Inferior parietal cortex (tissue), 1 donor: ENCODE measurements around the gene DLEC1.
"Not testable (repeated sequence)": the region's sequence is repeated elsewhere in the genome, so short reads cannot be mapped to it uniquely, and the experiment has no call there.

Source experiments
- DNase-seq: peaks from one replicate; pipeline ENCODE4 v3.0.0-alpha.2; 2016; ENCODE audit errors: extremely low spot score

Gene DLEC1

DNA sequence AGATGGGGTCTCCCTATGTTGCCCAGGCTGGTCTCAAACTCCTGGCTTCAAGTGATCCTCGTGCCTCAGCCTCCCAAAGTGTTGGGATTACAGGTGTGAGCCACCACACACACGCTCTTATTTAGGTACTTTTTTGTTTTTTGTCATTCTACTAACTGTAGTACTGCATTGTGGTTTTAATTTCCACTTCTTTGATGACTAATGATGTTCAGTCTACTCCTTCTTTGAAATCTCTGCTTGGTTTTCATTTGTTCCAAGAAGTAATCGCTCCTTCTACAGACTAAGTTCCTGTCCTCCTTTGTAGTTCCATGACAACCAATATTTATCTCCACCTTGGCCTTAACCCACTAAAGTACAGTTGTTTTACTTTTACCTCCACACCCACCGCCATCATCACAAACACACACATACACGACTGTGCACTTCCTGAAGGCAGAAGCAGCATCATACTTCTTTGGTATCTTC lies 529 bp upstream of the DLEC1 start:
- DNase-seq = no peak

DNA sequence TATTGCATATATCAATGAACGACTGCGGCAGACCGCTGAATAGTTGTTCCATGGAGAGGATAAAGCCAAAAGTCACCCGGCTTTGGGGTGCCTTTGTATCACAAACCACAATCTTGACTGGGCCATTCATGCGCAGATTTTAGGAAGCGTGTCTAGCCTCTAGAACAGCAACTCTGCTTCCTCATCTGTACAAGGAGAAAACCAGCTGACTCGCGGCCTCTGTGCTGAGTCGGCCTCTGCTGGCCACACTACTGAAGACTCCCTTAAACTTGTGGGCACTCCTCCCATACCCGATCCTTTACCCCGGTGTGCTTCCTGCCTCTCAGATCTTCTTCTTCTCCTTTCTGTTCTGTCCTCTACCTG lies 872 bp downstream of the DLEC1 start:
- DNase-seq = peak; percentile 58

DNA sequence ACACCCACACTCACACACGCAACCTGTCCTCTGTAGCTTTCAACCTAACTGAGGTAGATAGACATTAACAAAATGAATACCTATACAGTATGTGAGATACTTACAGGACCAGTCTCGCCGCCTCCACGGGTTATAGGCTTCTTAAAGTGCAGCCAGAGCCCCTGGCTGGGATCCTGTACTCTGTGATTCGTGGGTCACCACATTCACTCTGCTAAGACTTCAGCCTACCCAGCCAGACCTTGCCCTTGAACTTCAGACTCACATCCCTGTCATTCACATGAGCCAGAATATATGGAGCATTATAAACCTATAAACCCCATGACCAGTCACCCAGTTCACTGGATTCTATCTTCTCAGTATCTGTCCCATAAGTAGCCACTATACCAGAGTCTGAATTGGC lies 1.4 kb downstream of the DLEC1 start:
- no peak for DNase-seq

DNA sequence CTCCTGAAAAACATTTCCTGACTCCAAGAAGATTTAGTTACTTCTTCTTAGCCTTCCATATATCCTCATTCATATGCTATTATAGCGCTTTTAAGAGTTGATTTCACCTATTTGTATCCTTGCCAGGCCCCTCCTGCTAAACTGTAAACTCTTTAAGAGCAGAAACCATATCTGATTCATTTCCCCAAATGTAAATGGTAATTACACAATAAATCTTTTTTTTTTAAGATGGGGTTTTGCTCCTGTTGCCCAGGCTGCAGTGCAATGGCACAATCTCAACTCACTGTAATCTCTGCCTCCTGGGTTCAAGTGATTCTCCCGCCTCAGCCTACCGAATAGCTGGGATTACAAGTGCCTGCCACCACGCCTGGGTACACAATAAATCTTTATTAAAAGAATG lies 4.5 kb downstream of the DLEC1 start:
- no peak for DNase-seq

DNA sequence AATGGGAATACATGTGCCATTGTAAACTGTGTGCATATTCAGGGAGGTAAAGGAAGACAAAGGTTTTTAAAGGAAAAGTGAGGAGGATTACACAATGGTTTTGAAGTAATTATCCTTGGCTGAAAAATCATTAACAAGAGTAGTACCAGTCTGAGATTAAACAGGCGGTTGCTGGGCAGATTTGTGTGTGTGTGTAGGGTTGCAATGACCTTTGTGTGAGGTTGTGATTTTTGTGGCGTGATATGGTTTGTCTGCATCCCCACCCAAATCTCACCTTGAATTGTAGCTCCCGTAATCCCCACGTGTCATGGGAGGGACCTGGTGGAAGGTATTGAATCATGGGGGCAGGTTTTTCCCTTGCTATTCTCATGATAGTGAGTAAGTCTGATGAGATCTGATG lies 7.0 kb downstream of the DLEC1 start:
- DNase-seq = no peak

DNA sequence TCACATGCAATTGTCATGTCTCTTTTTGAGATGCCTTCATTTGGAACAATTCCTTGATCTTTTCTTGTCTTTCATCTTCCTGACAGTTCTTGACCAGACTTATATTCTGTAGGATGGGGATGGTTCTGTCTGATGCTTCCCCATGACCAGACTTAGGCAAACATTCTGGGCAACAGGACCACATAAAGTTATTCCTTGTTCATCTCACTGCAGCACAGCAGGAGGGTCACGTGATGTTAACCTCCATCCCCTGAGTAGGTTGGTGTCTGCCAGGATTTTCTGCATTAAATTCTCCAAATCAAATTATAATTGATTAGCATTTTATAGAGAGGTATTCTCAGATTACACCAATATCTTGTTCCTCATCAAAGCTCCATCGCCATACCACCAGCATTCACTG lies 7.8 kb downstream of the DLEC1 start:
- no peak for DNase-seq

DNA sequence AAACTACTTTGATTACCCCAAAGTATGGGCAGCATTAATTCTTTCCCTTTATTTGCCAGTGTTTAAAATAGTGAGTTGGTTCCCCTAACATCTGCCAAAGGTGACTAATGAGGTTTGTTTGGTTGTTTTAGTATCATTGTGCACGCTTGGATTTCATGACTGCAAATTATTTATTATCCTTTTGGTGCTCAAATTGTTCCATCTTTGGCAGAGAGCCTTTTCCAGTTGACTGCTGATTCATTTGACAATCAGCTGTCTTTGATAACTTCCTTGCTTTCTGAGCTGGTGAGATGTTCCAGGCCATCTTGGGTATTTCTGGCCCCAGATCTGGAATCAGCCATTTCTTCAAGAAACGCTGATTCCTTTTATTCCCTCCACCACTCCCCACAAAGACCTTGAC lies 8.9 kb downstream of the DLEC1 start:
- no peak for DNase-seq

DNA sequence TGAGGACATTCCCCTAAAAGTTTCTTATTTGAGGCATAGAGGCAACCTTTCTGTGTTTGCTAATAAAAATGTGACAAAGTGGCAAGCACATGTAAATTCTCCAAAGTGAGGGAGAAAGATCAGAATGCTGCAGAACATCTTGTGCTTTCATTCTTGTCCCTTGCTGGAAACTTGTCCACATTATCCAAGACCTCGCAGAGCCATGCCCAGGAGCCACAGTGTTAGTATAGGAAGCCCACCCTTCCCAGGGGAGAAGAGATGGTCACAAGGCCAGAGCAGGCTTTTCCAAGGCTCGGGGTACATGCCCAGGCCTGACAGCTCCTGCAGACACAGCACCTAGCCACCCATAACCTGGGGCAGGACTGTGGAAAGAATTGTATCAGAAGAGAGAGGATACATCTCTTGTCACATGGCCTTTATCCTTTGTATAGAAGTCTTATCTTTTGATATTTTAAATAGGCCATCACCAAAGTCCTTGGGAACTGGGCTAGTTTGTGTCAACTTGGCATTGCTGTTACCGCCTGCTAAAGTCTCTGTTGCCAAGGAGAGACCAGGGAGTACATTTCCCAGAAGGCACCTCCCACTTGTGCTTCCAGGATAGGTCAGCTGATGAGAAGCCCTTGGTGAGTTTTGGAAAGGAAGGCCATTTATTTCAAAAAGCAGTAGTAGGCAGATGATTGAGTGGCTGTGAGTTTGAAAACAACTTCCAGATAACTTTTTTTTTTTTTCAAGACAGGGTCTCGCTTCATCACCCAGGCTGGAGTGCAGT lies 10.5 kb downstream of the DLEC1 start:
- DNase-seq = no peak

DNA sequence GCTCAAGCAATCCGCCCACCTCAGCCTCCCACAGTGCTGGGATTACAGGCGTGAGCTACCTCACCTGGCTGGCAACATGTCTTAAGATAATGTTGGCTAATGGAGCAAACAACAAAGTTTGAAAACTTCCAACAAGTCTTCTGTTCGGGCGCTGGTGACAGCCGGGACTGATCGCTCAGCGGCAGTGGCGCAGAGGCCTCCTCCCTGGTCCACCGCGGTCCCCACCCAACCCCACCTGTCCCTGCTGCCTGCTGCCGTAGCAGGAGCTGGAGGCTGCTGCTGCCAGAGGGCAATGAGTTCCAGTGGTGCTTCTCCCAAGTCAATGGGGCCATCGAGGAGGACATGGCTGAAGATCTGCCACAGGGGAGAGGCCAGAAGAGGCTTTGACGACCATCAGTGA lies 12.1 kb downstream of the DLEC1 start:
- no peak for DNase-seq

DNA sequence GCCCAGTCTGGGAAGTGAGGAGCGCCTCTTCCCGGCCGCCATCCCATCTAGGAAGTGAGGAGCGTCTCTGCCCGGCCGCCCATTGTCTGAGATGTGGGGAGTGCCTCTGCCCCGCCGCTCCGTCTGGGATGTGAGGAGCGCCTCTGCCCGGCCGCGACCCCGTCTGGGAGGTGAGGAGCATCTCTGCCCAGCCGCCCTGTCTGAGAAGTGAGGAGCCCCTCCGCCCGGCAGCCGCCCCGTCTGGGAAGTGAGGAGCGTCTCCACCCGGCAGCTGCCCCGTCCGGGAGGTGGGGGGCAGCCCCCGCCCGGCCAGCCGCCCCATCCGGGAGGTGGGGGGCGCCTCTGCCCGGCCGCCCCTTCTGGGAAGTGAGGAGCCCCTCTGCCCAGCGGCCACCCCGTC lies 14.3 kb downstream of the DLEC1 start:
- DNase-seq = not testable (repeated sequence)

DNA sequence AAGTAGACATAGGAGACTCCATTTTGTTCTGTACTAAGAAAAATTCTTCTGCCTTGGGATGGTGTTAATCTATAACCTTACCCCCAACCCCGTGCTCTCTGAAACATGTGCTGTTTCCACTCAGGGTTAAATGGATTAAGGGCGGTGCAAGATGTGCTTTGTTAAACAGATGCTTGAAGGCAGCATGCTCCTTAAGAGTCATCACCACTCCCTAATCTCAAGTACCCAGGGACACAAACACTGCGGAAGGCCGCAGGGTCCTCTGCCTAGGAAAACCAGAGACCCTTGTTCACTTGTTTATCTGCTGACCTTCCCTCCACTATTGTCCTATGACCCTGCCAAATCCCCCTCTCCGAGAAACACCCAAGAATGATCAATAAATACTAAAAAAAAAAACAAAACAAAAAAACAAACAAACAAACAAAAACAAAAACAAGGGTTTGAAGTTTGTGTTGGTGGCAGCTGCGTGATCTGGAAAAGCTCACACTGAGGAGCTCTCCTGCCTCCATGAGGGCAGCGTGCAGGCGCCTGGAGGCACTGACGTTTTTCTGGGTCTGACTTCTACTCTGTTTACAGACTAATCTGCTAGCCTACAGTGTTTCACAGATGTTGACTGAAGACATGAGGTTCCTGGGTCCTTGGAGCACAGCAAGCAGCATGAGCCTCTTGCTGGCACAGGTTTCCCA lies 14.9 kb downstream of the DLEC1 start:
- DNase-seq = not testable (repeated sequence)

DNA sequence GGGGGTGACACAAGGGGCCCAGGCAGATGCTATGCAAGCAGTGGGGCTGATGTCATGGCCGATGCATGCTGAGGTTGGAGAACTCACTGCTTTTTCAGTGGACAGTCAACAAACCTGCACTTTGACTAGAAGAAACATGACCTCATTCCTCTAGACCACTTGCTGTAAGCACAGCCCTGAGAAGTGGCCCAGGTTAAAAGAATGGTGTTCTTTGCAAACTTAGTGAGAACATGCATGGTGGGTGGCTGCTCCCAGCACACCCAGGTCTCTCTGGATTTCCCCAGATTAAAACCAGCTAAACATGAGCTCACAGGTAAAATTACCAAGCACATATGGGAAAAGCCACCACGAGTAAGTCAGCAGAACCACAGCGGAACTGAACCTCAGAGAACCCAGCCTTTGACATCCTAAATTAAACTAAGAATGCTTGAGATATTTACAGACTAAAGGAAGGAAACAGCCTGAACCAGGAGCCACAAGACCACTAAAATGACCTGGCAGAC lies 15.5 kb downstream of the DLEC1 start:
- DNase-seq = no peak

DNA sequence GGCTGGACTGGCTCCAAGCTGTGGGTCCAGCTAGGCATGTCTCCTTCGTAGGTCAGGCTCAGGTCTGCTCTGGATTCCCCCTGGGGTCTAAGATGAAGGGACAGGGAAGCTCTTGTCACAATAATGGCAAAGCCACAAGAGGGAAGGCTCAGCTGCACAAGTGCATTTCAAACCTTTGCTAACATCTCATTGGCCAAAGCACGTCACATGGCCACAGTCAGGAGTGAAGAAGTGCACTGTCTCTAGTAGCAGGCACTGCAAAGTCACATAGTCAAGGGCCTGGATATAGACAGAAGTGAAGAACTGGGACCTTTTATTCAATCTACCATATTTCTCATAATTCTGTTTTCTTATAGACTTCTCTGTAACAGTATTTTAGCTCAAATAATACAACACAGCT lies 20.1 kb downstream of the DLEC1 start:
- no peak for DNase-seq

DNA sequence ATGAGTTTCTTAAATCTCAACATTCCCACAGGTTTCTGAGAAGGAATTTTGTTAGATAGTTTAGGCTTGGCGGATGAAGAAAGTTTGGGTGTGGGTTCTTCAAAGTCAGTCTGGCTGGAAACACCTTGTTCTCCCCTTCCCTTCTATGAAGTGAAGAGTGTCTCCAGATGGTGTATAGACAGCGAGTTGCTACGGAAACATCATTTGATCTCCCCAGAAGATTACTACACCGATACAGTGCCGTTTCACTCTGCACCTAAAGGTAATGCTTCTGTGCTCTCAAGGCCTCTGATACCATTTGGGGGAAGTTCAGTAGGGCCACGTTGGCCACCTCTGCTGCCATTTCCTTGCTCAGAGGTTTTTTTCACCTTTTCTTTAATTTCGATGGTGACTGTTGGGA lies 20.6 kb downstream of the DLEC1 start:
- no peak for DNase-seq

DNA sequence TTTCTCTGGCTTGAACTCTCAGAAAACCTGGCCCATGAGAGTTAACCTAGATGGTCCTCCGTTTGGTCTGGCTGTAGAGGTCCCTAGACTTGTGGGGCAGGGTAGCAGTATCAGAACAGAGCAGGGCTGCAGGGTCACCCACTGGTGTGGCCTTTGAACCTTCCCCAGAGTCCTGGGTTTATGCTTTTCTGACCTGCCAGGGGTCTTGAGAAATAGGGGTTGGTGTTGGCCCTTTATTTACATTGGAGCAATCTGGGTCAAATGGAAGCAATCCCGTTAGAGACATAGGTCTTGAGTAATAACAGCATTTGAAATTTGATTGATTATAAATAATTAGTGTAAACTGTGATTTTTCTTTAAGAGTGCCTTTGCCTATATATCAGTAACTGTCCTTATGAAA lies 23.8 kb downstream of the DLEC1 start:
- DNase-seq = no peak

DNA sequence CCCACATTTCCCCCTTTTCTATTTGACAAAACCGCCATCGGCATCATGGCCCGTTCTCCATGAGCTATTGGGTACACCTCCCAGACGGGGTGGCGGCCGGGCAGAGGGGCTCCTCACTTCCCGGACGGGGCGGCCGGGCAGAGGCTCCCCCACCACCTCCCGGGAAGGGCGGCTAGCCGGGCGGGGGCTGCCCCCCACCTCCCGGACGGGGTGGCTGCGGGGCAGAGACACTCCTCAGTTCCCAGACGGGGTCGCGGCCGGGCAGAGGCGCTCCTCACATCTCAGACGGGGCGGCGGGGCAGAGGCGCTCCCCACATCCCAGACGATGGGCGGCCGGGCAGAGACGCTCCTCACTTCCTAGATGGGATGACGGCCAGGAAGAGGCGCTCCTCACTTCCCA lies 25.4 kb downstream of the DLEC1 start:
- DNase-seq = not testable (repeated sequence)

DNA sequence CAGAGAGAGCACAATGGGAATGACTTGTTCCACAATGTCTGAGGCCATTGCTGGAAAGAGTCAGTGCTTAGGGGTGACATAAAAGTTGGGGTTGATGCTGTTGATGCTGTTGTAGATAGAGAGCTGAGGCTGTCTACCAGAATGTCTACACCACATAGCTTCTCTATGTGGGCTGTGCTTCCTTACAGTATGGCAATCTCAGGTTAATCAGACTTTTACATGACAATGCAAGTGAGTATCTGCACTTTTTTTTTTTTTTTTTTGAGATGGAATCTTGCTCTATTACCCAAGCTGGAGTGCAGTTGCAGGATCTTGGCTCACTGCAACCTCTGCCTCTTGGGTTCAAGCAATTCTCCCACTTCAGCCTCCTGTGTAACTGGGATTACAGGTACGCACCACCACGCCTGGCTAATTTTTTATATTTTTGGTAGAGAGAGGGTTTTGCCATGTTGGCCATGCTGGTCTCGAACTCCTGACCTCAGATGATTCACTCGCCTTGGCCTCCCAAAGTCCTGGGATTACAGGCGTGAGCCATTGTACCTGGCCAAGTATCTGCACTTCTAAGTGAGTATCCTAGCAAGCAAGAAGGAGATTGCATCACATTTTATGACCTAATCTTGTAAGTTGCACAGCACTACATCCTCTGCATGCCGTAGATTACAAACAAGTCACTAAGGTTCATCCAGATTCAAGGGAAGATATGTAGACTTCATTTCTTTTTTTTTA lies 28.7 kb downstream of the DLEC1 start:
- no peak for DNase-seq

DNA sequence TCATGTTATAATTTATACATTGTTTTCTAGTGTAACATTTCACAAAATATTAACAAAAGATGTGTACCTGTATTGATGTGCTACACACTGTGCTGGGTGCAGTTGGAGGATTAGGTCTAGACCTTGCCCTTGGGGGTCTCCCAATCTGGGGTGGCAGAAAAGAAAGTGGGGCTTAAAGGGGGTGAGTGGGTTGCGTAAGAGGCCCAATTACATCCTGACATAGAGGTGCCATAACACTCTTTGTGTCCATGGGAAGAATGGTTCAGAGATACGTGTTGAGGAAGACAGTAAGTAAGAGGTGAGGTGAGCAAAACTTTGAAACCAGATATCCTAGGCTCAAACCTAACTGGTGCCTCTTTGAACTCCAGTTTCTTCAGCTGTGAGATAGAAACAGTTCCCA lies 31.0 kb downstream of the DLEC1 start:
- no peak for DNase-seq

DNA sequence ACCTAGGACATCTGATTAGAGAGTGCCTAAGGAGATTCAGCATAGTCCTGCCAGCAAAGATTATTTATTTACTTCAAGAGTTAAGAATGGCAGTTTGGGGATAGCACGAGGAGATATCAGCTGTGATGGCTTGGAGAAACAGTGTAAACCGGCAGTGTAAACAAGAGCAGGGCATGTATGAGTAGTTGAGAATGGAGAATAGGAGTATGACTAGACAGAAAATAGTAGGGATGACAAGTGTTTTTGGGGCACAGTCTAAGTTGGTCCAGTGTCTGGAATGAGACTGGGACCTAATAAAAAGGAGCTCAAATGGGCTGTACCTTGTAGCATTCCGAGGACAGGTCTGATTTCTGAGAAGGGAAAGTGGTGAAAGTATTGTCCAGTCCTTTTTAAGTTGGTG lies 38.1 kb downstream of the DLEC1 start:
- DNase-seq = not testable (repeated sequence)

DNA sequence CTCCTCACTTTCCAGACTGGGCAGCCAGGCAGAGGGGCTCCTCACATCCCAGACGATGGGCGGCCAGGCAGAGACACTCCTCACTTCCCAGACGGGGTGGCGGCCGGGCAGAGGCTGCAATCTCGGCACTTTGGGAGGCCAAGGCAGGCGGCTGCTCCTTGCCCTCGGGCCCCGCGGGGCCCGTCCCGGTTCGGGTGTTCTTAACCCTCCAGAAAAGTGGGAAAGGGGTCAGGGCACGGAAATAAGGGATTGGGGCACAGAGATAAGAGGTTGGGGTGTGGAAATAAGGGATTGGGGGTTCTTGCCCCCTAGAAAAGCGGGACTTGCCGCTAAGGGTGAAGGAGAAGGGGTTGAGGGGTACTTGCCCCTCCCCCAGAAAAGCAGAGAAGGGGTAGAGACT lies 43.3 kb downstream of the DLEC1 start:
- not testable (repeated sequence) for DNase-seq

DNA sequence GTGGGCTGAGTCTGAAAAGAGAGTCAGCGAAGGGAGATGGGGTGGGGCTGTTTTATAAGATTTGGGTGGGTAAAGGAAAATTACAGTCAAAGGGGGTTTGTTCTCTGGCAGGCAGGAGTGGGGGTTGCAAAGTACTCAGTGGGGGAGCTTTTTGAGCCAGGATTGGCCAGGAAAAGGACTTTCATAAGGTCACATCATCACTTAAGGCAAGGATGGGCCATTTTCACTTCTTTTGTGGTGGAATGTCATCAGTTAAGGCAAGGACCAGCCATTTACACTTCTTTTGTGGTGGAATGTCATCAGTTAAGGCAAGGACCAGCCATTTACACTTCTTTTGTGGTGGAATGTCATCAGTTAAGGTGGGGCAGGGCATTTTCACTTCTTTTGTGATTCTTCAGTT lies 44.2 kb downstream of the DLEC1 start:
- DNase-seq = not testable (repeated sequence)

DNA sequence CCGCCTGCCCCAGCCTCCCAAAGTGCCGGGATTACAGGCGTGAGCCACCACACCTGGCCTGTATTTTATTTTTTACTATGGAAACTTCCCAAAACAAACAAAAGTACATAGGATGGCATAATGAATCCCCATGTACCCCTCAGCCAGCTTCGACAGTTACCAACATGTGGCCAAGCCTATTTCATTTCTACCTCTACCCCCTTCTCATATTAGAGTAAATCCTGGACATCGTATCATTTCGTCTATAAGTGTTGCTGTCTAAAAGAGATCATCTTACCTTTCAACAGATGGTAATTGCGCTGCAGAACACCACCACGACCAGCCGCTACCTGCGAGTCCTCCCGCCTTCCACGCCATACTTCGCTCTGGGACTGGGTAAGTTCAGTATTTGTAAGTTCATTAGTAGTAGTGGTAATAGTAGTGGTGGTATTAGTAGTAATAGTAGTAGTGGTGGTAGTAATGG lies 44.9 kb downstream of the DLEC1 start:
- DNase-seq = no peak
